IMR-90 (cell line): Measurements from ENCODE around the gene PRADC1. TPM values are rescaled to one million over a fixed set of nuclear protein-coding genes. Genes with fewer than 3 reads are reported as not detected.
"Not testable (repeated sequence)": the region's sequence is repeated elsewhere in the genome, so short reads cannot be mapped to it uniquely, and the experiment has no call there.

Experiments
- ATAC-seq: fragments of 200-7000 bp; cut with Tn5 transposase; 2 replicates; pipeline ENCODE4 v1.9.1; 2020; ENCODE audit warnings: low read depth, mild to moderate bottlenecking, moderate library complexity
- BruUV-seq: library from RNA; stranded (reverse); fragments of 400-500 nt; replicated peaks from 2 replicates; lab custom pipeline; 2021; lab: Mats Ljungman, UMichigan
- CTCF ChIA-PET: fragments of 300-600 bp; formaldehyde crosslinking; extraction: SDS; loops from one replicate; lab custom pipeline; 2021; ENCODE audit warnings: antibody characterized with exemption; lab: Yijun Ruan, JAX
- POLR2A ChIA-PET: fragments of 300-600 bp; sonication (Branson Sonifier 250); formaldehyde crosslinking; loops from one replicate; lab custom pipeline; 2022; ENCODE audit warnings: antibody characterized with exemption; ENCODE audit not compliant: unreplicated experiment; lab: Charles Lee
- DNase-seq: peaks from one replicate; pipeline ENCODE4 v3.0.0; 2013
- H2AFZ ChIP-seq: replicated peaks from 2 replicates; pipeline ENCODE3; 2013; ENCODE audit warnings: low read length, mild to moderate bottlenecking; ENCODE audit not compliant: poor library complexity
- H2AK5ac ChIP-seq: 2 replicates; pipeline ENCODE4 v1.6.1; 2013; ENCODE audit warnings: low read depth, low read length, inconsistent platforms
- H2AK9ac ChIP-seq: replicated peaks from 2 replicates; pipeline ENCODE3; 2013; ENCODE audit warnings: mild to moderate bottlenecking, low read depth, low read length, moderate library complexity; ENCODE audit not compliant: poor library complexity
- H2BK120ac ChIP-seq: 2 replicates; pipeline ENCODE4 v1.6.1; 2013; ENCODE audit warnings: low read depth, low read length, inconsistent platforms
- H2BK15ac ChIP-seq: 3 replicates; pipeline ENCODE4 v1.6.1; 2013; ENCODE audit warnings: low read depth, low read length, inconsistent platforms
- H2BK20ac ChIP-seq: 2 replicates; pipeline ENCODE4 v1.6.1; 2013; ENCODE audit warnings: low read depth, mild to moderate bottlenecking, inconsistent platforms, low read length, moderate library complexity
- H2BK5ac ChIP-seq: 2 replicates; pipeline ENCODE4 v1.6.1; 2013; ENCODE audit warnings: mild to moderate bottlenecking, low read depth, low read length, inconsistent platforms; ENCODE audit not compliant: poor library complexity, severe bottlenecking
- H3K14ac ChIP-seq: replicated peaks from 2 replicates; pipeline ENCODE4 v1.6.1; 2013; ENCODE audit warnings: low read depth, low read length, inconsistent platforms
- H3K18ac ChIP-seq: 2 replicates; pipeline ENCODE4 v1.6.1; 2013; ENCODE audit warnings: low read depth, low read length, control low read depth
- H3K23ac ChIP-seq: 2 replicates; pipeline ENCODE4 v1.6.1; 2013; ENCODE audit warnings: low read depth, low read length, inconsistent platforms
- H3K27ac ChIP-seq: 2 replicates; pipeline ENCODE4 v1.5.1; 2013; ENCODE audit warnings: mild to moderate bottlenecking, control low read depth, low read length; ENCODE audit not compliant: insufficient read depth
- H3K27me3 ChIP-seq: 2 replicates; pipeline ENCODE4 v1.6.1; 2013; ENCODE audit warnings: low read length; ENCODE audit not compliant: control insufficient read depth, insufficient read depth
- H3K36me3 ChIP-seq: 2 replicates; pipeline ENCODE4 v1.6.1; 2013; ENCODE audit warnings: low read length, mixed read lengths; ENCODE audit not compliant: control insufficient read depth, insufficient read depth
- H3K4ac ChIP-seq: 2 replicates; pipeline ENCODE4 v1.6.1; 2013; ENCODE audit warnings: low read depth, low read length, inconsistent platforms
- H3K4me1 ChIP-seq: 2 replicates; pipeline ENCODE4 v1.6.1; 2013; ENCODE audit warnings: low read length, mixed read lengths; ENCODE audit not compliant: control insufficient read depth, insufficient read depth
- H3K4me2 ChIP-seq: 2 replicates; pipeline ENCODE4 v1.6.1; 2013; ENCODE audit warnings: low read depth, mild to moderate bottlenecking, control low read depth, low read length, moderate library complexity
- H3K4me3 ChIP-seq: 2 replicates; pipeline ENCODE4 v1.5.1; 2013; ENCODE audit warnings: low read depth, mild to moderate bottlenecking, control low read depth, low read length, moderate library complexity; ENCODE audit not compliant: insufficient read depth
- H3K56ac ChIP-seq: 2 replicates; pipeline ENCODE4 v1.6.1; 2013; ENCODE audit warnings: low read length, inconsistent platforms; ENCODE audit not compliant: insufficient read depth; ENCODE audit errors: extremely low read depth
- H3K79me1 ChIP-seq, 2 experiments: 2 replicates each; pipeline ENCODE4 v1.6.1; 2013; ENCODE audit warnings: low read length in 2 of 2, inconsistent platforms in 1 of 2, low read depth in 1 of 2
- H3K9ac ChIP-seq: 2 replicates; pipeline ENCODE4 v1.6.1; 2013; ENCODE audit warnings: low read depth, low read length, control low read depth
- H3K9me1 ChIP-seq: 2 replicates; pipeline ENCODE4 v1.6.1; 2013; ENCODE audit warnings: low read length, inconsistent platforms; ENCODE audit not compliant: insufficient read depth
- H3K9me3 ChIP-seq: 2 replicates; pipeline ENCODE4 v1.6.1; 2013; ENCODE audit warnings: low read length; ENCODE audit not compliant: control insufficient read depth, insufficient read depth
- H4K20me1 ChIP-seq: 2 replicates; pipeline ENCODE4 v1.6.1; 2013; ENCODE audit warnings: low read length, inconsistent platforms; ENCODE audit not compliant: insufficient read depth
- H4K5ac ChIP-seq: 2 replicates; pipeline ENCODE4 v1.6.1; 2013; ENCODE audit warnings: mild to moderate bottlenecking, low read depth, low read length, control low read depth
- H4K8ac ChIP-seq, 2 experiments: 2 replicates each; pipeline ENCODE4 v1.6.1; 2013; ENCODE audit warnings: low read depth in 2 of 2, low read length in 2 of 2, control low read depth in 1 of 2, inconsistent platforms in 1 of 2
- H4K91ac ChIP-seq: 2 replicates; pipeline ENCODE4 v1.6.1; 2013; ENCODE audit warnings: low read depth, low read length, inconsistent platforms; ENCODE audit not compliant: insufficient read depth
- WGBS, 2 experiments: methylation state at CpG; one replicate each; pipeline versions ENCODE4 v1.1.5 to v1.1.7; 2013; ENCODE audit warnings: missing lambda C conversion rate in 2 of 2; ENCODE audit not compliant: insufficient read length in 1 of 2; ENCODE audit errors: extremely low coverage in 2 of 2; 5-methylcytosine and 5-hydroxymethylcytosine counted together
- dilution Hi-C: fragments of 300-500 bp; cut with HindIII; formaldehyde crosslinking; loops from one replicate; pipeline ENCODE4 v1.14.3; 2018; ENCODE audit warnings: low sequenced_read_pairs; ENCODE audit not compliant: unreplicated experiment
- in situ Hi-C: fragments of 300-500 bp; cut with MboI; formaldehyde crosslinking; loops from 3 replicates; pipeline ENCODE4 v1.14.3; 2019; ENCODE audit warnings: low sequenced_read_pairs, inconsistent platforms, mixed read lengths
- intact Hi-C: fragments of 100-400 bp; cut with micrococcal nuclease; formaldehyde crosslinking; loops from 2 replicates; pipeline ENCODE4 v1.10.0; 2022
- polyA plus RNA-seq, 3 experiments: library from polyadenylated mRNA; depleted of rRNA; stranded (reverse); fragments of >200 nt; gene quantifications; 2 replicates each; pipeline ENCODE4 v1.2.3, GENCODE V29; 2012; ENCODE audit warnings: low replicate concordance in 1 of 3
- total RNA-seq: library from RNA; depleted of rRNA; stranded (reverse); fragments of >200 nt; gene quantifications from 2 replicates; pipeline ENCODE4 v1.2.3, GENCODE V29; 2012
- TF ChIP-seq, protein P1 (sequence below): fragments of 150-350 bp; IDR thresholded peaks from 2 replicates; pipeline ENCODE4 v1.6.1; 2016; ENCODE audit warnings: low read depth, mild to moderate bottlenecking, low read length, moderate library complexity, borderline replicate concordance

Gene PRADC1
- total and polyA plus RNA-seq, 2 of the 4 experiments (the other 2 are of a cell fraction): 13.1 to 18.4 TPM

DNA sequence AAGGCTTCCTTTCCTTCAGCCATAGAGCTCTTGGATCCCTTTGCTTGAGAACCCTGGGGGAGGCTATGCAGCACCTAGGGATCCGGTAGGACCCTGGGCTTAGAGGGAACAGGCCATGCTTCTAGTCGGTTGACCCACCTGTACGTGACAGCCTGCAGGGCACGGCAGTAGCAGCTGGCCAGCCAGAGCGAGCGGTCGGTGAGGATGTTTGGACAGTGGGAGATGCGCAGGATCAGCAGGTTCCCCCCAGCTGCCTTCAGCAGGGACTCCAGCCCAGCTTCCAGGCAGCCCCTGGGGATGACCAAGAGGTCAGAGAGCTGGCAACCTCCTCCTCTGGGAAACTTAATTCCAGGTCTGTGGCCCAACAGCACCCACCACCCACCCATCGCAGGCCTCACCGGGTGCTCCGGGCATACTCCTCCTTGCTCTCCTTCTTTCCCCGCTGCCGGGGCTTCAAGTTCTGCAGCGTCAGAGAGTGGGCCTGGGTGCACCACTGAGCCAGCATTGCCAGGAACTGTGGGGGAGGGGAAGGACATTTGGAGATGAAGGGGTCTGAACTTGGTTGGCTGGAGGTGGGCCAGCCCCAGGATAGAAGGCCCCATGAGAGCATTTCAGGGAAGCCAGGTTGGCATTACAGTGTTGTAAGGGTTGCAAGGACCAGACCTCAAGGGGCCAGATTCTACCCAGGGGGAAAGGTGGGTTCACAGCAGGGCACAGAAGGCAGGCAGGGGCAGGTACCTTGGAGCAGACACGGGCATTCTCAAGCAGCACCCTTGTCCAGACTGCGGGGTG lies 30.7 kb upstream of the PRADC1 start (continued):
- TF ChIP-seq, protein P1, sequence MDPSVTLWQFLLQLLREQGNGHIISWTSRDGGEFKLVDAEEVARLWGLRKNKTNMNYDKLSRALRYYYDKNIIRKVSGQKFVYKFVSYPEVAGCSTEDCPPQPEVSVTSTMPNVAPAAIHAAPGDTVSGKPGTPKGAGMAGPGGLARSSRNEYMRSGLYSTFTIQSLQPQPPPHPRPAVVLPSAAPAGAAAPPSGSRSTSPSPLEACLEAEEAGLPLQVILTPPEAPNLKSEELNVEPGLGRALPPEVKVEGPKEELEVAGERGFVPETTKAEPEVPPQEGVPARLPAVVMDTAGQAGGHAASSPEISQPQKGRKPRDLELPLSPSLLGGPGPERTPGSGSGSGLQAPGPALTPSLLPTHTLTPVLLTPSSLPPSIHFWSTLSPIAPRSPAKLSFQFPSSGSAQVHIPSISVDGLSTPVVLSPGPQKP: no peak

GRCh38 chr2:73262691-73263429 lies 29.8 kb upstream of the PRADC1 start:
- H3K14ac ChIP-seq, ATAC-seq, H3K79me1 ChIP-seq, H2AK9ac ChIP-seq, H2BK20ac ChIP-seq, H3K27me3 ChIP-seq, H3K9ac ChIP-seq, CTCF ChIA-PET, H3K4me2 ChIP-seq, BruUV-seq, H3K4me3 ChIP-seq, H2BK120ac ChIP-seq, H3K56ac ChIP-seq, H3K23ac ChIP-seq, H3K9me3 ChIP-seq, H3K9me1 ChIP-seq, H4K91ac ChIP-seq, H2BK15ac ChIP-seq, H3K18ac ChIP-seq, H4K20me1 ChIP-seq, H2AFZ ChIP-seq, H3K4me1 ChIP-seq, dilution Hi-C loops, H3K4ac ChIP-seq, H2BK5ac ChIP-seq, in situ Hi-C loops, DNase-seq, H4K5ac ChIP-seq, POLR2A ChIA-PET, H2AK5ac ChIP-seq, H3K36me3 ChIP-seq, H4K8ac ChIP-seq, H3K27ac ChIP-seq: not testable (repeated sequence)
- intact Hi-C loops: loop anchor here (5.0 kb wide), 1 partner anchor 101 kb away; no protein-coding TSS in a partner anchor
- 88% methylated on average over 3 of the region's 18 CpGs; no CpG with 5 or more reads in 1 of the 2 experiments for WGBS, 2 experiments
